ENCODE measurements around the gene MAP4K1.
"Not testable (repeated sequence)": the region's sequence is repeated elsewhere in the genome, so short reads cannot be mapped to it uniquely, and the experiment has no call there.

MAP4K1 gene

GRCh38 chr19:38565691-38566105, 52.1 kb downstream of the MAP4K1 start:
- DNase-seq = no peak

GRCh38 chr19:38564981-38565690, 52.6 kb downstream of the MAP4K1 start:
- DNase-seq = no peak

GRCh38 chr19:38563475-38563874, 54.3 kb downstream of the MAP4K1 start:
- no peak for DNase-seq

GRCh38 chr19:38562096-38562495, 55.7 kb downstream of the MAP4K1 start:
- DNase-seq = no peak

- DNase-seq = no peak
Observed at GRCh38 chr19:38561658-38562057, 56.1 kb downstream of the MAP4K1 start.

GRCh38 chr19:38561053-38561606, 56.6 kb downstream of the MAP4K1 start:
- DNase-seq = no peak

GRCh38 chr19:38559428-38560401, 58.0 kb downstream of the MAP4K1 start:
- no peak for DNase-seq

- DNase-seq = not testable (repeated sequence)
Observed at GRCh38 chr19:38558933-38559332, 58.8 kb downstream of the MAP4K1 start.

- DNase-seq = no peak
Observed at GRCh38 chr19:38557205-38557799, 60.5 kb downstream of the MAP4K1 start.

GRCh38 chr19:38556521-38557174, 61.1 kb downstream of the MAP4K1 start:
- no peak for DNase-seq

- DNase-seq = no peak
Observed at GRCh38 chr19:38555200-38555599, 62.6 kb downstream of the MAP4K1 start.

- no peak for DNase-seq
Observed at GRCh38 chr19:38554676-38555141, 63.0 kb downstream of the MAP4K1 start.

- DNase-seq = not testable (repeated sequence)
Observed at GRCh38 chr19:38553239-38553638, 64.5 kb downstream of the MAP4K1 start.

- no peak for DNase-seq
Observed at GRCh38 chr19:38551450-38551813, 66.3 kb downstream of the MAP4K1 start.

GRCh38 chr19:38550376-38550775, 67.4 kb downstream of the MAP4K1 start:
- no peak for DNase-seq

- DNase-seq = no peak
Observed at GRCh38 chr19:38549942-38550341, 67.8 kb downstream of the MAP4K1 start.

GRCh38 chr19:38549061-38549460, 68.7 kb downstream of the MAP4K1 start:
- no peak for DNase-seq

- DNase-seq = no peak
Observed at GRCh38 chr19:38547421-38547820, 70.3 kb downstream of the MAP4K1 start.

GRCh38 chr19:38545596-38545995, 72.2 kb downstream of the MAP4K1 start:
- DNase-seq = no peak

- DNase-seq = no peak
Observed at GRCh38 chr19:38544569-38545315, 73.0 kb downstream of the MAP4K1 start.

- DNase-seq = peak; percentile 49
Observed at GRCh38 chr19:38543807-38544568, 73.8 kb downstream of the MAP4K1 start.
